IPS-18c (cell line): Measurements from ENCODE around the gene PC.
A peak's percentile ranks its signal among the peaks of the same experiment; 100 is the strongest.
"Not testable (repeated sequence)": the region's sequence is repeated elsewhere in the genome, so short reads cannot be mapped to it uniquely, and the experiment has no call there.

Experiments used
- H3K4me3 ChIP-seq: 2 replicates; pipeline ENCODE4 v1.7.0; 2013; ENCODE audit warnings: low read depth, mild to moderate bottlenecking, low read length, moderate library complexity; ENCODE audit not compliant: insufficient read depth
- H3K9me3 ChIP-seq: one replicate; pipeline ENCODE4 v1.6.1; 2013; ENCODE audit warnings: mild to moderate bottlenecking, low read length, moderate library complexity; ENCODE audit not compliant: control insufficient read depth, insufficient read depth

Gene PC

DNA sequence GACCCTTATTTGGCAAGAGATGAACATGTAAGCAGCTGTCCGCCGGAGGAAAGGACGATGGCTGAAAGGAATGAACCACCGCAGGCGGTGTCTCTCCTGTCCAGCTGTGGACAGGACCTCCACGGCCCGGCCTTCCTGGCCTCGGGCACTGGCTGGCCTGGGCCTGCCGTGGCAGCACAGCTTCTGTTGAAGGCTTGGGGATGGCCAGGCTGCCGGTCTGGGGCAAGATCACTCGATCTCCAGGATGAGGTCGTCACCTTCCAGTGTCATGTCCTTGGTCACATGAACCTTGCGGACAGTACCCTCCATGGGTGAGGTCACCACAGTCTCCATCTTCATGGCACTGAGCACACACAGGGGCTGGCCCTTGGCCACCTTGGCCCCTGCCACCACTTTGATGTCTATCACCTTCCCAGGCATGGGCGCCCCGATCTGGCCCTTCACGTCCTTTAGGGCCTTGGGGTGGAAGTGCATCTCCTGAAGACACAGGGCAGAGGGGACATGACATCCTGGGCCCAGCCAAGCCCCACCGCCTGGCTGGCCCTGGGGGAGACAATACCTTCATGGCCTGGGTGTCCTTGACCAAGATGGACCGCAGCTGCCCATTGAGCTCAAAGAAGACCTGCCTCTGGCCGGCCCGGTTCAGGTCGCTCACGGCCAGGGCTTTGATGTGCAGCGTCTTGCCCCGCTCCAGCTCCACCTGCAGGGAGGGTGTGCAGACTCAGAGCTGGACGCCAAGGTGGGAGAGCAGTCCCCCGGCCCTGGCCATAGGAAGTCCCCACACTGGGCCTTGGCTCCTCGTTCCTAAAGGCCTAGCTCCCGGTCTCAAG lies 109.3 kb downstream of the PC start:
- Histone ChIP-seq H3K4me3 (no peak overlapping the region), H3K9me3 (peaks cover 6% of the 10 kb centered on the region)

DNA sequence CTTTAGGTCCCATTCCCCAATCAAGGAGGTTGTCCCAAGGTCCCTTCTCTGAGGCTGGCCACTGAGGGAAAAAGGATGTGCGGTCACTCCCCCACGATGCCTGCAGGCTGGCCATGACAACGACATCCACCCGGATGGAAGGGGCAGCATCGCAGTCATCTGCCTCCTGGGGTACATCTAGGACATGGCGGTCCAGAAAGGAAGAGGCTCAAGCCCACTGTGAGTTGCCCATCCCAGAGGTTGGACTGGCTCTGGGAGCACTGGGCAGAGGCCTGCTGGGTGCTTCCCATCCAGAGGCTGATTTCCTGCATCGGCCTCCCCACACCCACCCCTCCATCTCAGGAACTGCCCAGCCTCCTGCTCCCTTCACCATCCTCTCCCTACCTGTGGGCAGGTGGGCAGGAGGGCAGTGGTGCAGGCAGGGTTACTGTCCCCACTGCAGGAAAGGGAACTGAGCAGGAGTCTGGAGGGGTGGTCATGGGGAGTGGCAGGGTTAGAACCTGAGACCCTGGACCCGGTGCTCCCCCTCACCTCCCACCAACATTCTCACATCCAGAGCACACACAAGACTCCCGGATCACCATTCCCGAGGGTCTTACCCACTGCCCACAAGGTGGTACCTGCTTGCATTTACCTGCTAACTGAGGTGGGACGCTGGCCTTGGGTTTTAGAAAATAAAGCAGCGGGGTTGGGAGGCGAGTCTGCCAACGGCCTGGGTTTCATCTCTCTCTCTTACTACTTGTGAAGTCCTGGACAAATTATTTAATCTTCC lies 110.5 kb downstream of the PC start:
- Histone ChIP-seq H3K9me3 (peaks cover 6% of the 10 kb centered on the region), H3K4me3 (no peak overlapping the region)

DNA sequence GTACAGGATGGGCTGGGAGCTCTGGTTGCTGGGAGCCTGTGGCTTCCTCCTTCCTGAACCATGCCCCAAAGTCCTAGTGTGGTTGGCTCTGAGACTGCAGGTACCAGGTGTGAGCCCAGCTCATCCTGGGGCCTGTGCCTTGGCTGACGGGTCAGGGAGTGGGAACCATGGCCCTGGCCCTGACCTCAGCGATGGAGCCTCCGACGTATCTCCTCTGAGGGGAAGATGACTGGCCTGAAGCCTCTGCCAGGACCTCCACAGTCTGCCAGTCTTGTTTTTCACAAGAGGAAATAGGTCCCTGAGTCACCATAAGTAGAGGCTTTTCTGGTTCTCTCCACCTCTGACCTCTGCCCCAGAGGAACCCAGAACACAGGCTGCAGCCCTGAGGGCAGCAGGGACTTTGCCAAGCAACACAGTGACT lies 111.5 kb downstream of the PC start:
- Histone ChIP-seq H3K4me3 (no peak overlapping the region), H3K9me3 (peaks cover 6% of the 10 kb centered on the region)

DNA sequence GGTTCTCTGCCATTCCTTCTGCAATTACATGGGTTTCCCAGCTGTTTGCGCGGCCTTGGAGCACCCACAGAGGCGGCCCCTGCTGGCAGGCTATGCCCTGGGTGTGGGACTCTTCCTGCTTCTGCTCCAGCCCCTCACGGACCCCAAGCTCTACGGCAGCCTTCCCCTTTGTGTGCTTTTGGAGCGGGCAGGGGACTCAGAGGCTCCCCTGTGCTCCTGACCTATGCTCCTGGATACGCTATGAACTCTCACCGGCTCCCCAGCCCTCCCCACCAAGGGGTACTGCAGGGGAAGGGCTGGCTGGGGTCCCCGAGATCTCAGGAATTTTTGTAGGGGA lies 112.3 kb downstream of the PC start:
- Histone ChIP-seq H3K4me3 (no peak overlapping the region), H3K9me3 (peaks cover 4% of the 10 kb centered on the region)

DNA sequence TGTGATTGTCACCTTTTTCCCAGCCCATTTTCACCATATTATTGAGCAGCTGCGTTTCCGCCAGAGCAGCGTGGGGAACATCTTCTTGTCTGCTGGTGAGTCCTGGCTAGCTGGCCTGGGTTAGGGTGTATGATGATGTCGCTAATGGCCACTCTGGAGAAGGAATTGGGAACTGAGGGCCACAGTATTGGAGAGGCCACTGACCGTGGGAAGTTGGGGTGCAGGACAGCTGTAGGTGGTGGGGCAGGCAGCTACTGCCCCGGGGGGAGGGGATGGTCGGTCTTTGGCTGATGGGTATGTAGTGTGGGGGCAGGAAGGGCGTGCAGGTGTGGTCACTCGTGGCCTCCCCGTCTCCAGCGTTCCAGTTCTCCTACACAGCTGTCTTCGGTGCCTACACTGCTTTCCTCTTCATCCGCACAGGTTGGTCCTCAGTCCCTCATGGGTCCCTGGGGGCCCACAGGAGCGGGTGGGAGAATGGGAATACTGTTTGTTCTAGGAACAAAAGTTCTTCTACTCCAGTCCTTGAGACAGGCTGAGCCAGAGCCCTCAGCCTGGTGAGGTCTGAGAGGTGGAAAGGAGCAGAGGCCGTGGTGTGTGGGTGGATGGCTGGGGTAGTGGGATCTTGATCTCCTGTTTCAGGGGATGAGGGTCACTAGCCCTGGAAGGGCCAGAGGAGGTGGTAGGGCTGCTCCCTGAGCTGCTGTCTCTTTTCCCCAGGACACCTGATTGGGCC lies 112.9 kb downstream of the PC start:
- H3K9me3 ChIP-seq: peaks cover 4% of the 10 kb centered on the region
- H3K4me3 ChIP-seq: no peak overlapping the region

DNA sequence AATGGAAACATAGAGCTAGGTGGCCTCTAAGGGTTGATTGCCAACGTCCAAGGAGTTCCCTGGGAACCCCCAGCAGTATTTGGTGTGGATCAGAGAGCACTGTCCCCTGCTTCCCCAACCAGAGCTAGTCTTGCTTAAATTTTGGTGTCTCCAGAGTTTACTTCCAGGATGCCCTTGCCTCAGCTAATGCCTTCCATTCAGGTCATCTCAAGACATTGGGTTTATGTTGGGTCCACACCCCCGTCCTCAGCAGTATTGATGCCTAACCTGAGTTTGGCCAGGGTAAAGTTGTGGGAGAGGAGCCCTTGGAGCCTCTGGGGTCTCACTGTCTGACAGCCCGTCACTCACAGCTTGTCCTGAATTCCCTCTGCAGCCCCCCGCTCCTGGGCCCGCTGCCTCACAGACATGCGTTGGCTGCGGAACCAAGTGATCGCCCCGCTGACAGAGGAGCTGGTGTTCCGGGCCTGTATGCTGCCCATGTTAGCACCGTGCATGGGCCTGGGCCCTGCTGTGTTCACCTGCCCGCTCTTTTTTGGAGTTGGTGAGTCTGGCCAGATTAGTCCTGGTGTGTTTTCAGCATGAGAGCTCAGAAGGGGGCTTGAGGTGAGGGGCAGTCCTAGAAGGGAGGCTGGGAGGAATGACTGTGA lies 113.6 kb downstream of the PC start:
- Histone ChIP-seq H3K4me3 (peak overlapping the region; percentile 94; the same call in 1 of the 2 replicates), H3K9me3 (peaks cover 4% of the 10 kb centered on the region)

DNA sequence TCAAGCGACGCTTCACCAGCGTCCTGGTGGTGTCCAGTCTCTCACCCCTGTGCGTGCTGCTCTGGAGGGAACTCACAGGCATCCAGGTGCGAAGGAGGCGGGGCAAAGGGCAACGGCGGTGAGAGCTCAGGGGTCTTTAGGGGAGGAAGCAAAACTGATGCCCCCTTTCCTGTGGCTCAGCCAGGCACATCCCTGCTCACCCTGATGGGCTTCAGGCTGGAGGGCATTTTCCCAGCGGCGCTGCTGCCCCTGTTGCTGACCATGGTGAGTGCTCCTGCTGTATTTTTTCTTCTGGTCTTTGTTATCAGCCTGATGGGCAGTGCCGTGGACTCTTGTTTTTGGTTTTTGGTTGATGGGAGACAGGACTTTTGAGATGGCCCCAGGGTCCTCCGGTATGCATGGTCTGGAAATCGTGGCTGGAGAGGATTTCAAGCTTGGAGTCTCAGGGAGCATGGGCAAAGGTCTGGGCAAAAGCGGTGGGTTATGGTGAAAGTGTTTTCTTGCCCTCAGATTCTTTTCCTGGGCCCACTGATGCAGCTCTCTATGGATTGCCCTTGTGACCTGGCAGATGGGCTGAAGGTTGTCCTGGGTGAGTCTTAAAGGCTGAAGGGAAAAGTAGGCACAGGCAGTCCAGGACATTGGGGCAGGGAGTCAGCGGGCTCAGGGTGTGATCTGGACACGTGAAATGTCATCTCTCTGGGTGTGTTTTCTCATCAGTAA lies 114.2 kb downstream of the PC start:
- peak overlapping the region; percentile 94 for H3K4me3 ChIP-seq

DNA sequence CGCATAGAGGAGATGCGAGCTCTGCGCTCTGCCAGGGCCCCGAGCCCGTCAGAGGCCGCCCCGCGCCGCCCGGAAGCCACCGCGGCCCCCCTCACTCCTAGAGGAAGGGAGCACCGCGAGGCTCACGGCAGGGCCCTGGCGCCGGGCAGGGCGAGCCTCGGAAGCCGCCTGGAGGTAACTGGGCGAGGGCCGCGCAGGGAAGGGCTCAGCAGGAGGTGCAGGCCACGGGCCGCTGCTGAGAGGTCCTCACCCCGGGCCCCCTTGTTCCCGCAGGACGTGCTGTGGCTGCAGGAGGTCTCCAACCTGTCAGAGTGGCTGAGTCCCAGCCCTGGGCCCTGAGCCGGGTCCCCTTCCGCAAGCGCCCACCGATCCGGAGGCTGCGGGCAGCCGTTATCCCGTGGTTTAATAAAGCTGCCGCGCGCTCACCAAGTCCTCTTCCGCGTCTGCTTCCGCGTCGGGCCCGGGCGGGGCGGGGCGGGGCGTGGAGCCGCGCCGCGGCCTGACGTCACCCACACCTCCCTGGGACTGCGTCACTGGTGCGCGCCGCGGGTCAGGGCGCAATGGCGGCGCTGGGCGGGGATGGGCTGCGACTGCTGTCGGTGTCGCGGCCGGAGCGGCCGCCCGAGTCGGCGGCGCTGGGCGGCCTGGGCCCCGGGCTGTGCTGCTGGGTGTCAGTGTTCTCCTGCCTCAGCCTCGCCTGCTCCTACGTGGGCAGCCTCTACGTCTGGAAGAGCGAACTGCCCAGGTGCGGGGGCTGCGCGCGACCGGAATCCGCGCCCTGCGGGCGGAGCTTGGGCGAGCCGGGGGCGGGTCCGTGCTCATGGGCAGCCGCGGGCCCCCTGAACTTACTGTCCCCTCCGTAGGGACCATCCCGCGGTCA lies 115.0 kb downstream of the PC start, which contains the start of gene RCE1:
Gene RCE1 (plus strand): TSS at position 546 of the 880 bp plus-strand sequence. CDS start 15 bp downstream, at position 561.
- Histone ChIP-seq H3K9me3 (peaks cover 4% of the 10 kb centered on the region), H3K4me3 (peak within 1 kb of the TSS; percentile 94)

More for the DNA sequence above, 114.2 kb downstream of the PC start:
- H3K9me3 ChIP-seq: peaks cover 4% of the 10 kb centered on the region

DNA sequence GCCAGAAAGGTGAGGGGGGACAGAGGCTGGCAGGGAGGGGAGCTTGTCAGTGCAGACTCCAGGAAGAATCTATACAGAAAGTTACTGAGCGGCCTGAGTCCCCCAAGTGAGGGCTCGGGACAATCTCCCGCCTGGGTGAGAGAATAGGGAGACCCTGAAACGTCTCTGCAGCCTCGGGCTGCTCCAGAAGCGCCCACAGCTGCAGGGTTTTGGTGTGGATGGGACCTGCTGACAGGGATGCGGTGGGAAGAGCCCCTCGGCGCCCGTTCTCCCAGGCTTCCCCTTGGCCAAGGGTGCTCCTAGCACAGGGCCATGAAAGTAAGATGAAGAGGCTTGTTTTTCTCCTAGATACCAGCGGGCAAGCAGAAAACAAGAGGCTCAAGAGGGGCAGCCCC lies 115.7 kb downstream of the PC start:
- H3K4me3 ChIP-seq: peak overlapping the region; percentile 94

DNA sequence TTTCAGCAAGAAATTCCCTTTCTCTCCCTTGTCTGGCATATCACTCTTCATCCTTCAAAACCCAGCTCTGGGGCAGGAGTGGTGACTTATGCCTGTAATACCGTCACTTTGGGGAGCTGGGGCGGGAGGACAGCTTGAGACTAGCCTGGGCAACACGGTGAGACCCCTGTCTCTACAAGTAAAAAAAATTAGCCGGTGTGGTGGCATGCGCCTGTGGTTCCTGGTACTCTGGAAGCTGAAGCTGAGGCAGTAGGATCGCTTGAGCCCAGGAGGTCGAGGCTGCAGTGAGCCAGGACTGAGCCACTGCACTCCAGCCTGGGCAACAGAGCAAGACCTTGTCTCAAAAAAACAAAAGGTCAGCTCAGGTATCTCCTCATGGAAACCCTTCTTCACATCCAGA lies 116.3 kb downstream of the PC start:
- H3K4me3 ChIP-seq: peak overlapping the region; percentile 94
- peaks cover 4% of the 10 kb centered on the region for H3K9me3 ChIP-seq

More for the DNA sequence above, 115.7 kb downstream of the PC start:
- peaks cover 4% of the 10 kb centered on the region for H3K9me3 ChIP-seq

DNA sequence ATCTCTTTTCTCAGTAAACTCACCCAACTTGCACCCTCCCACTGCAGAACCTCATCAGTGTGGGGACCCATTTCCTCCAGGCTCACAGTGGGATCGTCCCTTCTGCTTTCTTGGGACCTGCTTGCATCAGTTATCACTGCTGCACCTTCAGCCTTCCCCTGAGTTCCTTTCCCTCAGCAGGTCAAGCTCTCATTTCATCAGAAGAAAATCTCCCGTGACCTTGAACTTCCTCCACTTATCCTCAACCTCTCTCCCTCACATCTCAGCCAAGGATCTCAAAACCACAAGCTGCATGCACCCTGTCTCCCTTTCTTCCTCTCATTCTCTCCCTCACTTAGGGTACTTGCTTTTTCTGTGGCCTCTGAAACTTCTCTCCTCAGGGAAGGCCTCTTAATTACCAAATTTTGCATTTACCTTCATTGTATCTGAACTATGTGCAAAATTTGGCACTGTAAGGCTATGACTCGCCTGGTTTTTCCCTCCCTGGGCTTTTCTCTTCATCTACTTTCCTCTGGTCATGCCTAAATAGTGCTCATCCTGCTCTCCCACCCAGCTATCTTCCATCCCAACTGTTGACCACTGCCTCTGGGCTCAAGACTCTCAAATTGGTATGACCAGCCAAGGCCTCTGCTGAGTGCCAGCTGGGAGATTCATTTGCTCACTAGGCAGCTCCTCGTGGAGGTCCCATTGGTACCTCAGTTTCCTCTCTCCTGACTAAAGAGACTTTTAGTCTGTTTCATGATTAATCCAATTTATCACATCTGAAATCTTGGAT lies 117.7 kb downstream of the PC start:
- no peak overlapping the region for H3K4me3 ChIP-seq
- peaks cover 2% of the 10 kb centered on the region for H3K9me3 ChIP-seq

DNA sequence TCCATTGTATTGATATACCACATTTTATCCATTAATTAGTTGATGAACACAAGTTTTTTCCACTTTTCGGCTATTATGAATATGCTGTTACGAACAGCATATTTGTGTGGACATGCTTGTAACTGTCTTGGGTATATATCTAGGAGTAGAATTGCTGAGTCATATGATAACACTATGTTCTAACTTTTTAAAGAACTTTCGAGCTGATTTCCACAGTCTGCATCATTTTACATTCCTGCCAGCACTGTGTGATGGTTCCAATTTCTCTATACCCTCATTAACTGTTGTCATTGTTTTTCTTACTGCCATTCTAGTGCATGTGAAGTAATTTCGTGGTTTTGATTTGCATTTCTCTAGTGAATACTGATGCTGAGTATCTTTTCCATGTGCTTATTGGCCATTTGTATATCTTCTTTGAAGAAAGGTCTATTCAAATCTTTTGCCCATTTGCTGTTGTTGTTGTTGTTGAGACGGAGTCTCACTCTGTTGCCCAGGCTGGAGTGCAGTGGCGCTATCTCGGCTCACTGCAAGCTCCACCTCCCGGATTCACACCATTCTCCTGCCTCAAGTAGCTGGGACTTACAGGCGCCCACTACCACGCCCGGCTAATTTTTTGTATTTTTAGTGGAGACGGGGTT lies 122.3 kb downstream of the PC start:
- no peak overlapping the region for H3K4me3 ChIP-seq
- H3K9me3 ChIP-seq: no peaks in the 10 kb centered on the region

DNA sequence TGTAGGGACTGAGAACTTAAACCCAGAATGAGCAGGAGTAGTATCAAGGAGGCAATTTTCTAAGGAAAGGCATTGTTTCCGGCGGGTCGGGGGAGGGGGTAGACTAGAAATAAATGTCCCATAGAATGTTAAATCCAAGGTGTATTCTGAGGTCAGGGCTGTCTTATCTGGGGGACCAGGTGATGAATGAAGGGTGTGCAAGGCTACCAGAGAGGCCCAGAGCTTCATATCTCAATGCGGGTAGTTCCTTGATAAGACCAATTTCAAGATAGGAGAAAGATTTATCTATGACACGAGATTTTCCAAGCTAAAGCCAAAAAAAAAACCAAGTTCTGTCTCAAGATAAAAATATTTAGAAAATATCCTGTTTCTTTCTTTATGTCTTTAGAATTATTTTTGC lies 123.2 kb downstream of the PC start:
- H3K4me3 ChIP-seq: no peak overlapping the region
- no peaks in the 10 kb centered on the region for H3K9me3 ChIP-seq

DNA sequence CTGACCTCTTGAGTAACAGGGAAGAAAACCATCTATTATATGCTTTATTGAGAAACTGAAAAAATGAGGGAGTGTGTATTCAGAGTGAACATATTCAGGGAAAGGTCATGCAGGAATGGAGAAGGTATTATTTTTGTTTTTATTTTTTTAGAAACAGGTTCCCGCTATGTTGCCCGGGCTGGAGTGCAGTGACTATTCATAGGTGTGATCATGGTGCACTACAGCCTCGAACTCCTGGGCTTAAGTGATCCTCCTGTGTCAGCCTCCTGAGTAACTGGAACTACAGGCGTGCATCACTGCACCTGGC lies 123.7 kb downstream of the PC start:
- Histone ChIP-seq H3K9me3 (no peaks in the 10 kb centered on the region), H3K4me3 (no peak overlapping the region)

DNA sequence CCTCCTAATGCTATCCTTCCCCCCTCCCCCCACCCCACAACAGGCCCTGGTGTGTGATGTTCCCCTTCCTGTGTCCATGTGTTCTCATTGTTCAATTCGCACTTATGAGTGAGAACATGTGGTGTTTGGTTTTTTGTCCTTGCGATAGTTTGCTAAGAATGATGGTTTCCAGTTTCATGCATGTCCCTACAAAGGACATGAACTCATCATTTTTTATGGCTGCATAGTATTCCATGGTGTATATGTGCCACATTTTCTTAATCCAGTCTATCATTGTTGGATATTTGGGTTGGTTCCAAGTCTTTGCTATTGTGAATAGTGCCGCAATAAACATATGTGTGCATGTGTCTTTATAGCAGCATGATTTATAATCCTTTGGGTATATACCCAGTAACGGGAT lies 133.6 kb downstream of the PC start:
- not testable (repeated sequence) for H3K9me3 ChIP-seq, H3K4me3 ChIP-seq
